Measurements from ENCODE around the gene UNC13D.

Gene UNC13D

GRCh38 chr17:75834279-75834920, 9.8 kb downstream of the UNC13D start:
- DNase-seq (ENCODE audit: low spot score): no peak

GRCh38 chr17:75832652-75833400, 11.4 kb downstream of the UNC13D start:
- DNase-seq (ENCODE audit: low spot score): no peak

- DNase-seq (ENCODE audit: low spot score): peak; percentile 44
Observed at GRCh38 chr17:75832164-75832651, 12.0 kb downstream of the UNC13D start.

GRCh38 chr17:75831032-75831571, 13.1 kb downstream of the UNC13D start:
- no peak for DNase-seq (ENCODE audit: low spot score)

GRCh38 chr17:75830164-75831031, 13.8 kb downstream of the UNC13D start:
- DNase-seq (ENCODE audit: low spot score): no peak

GRCh38 chr17:75829747-75830146, 14.5 kb downstream of the UNC13D start:
- no peak for DNase-seq (ENCODE audit: low spot score)

- no peak for DNase-seq (ENCODE audit: low spot score)
Observed at GRCh38 chr17:75828741-75829140, 15.5 kb downstream of the UNC13D start.

GRCh38 chr17:75828076-75828400, 16.2 kb downstream of the UNC13D start:
- DNase-seq (ENCODE audit: low spot score): peak; percentile 40

- DNase-seq (ENCODE audit: low spot score): peak; percentile 72
Observed at GRCh38 chr17:75827308-75828075, 16.7 kb downstream of the UNC13D start.

- no peak for DNase-seq (ENCODE audit: low spot score)
Observed at GRCh38 chr17:75826561-75827307, 17.5 kb downstream of the UNC13D start.

GRCh38 chr17:75825748-75826370, 18.3 kb downstream of the UNC13D start:
- no peak for DNase-seq (ENCODE audit: low spot score)

GRCh38 chr17:75825149-75825552, 19.1 kb downstream of the UNC13D start:
- no peak for DNase-seq (ENCODE audit: low spot score)

GRCh38 chr17:75824666-75825065, 19.5 kb downstream of the UNC13D start:
- DNase-seq (ENCODE audit: low spot score): no peak

GRCh38 chr17:75824050-75824552, 20.1 kb downstream of the UNC13D start:
- DNase-seq (ENCODE audit: low spot score): no peak

- no peak for DNase-seq (ENCODE audit: low spot score)
Observed at GRCh38 chr17:75823257-75824041, 20.8 kb downstream of the UNC13D start.

GRCh38 chr17:75822800-75823166, 21.4 kb downstream of the UNC13D start:
- DNase-seq (ENCODE audit: low spot score): no peak

GRCh38 chr17:75822119-75822799, 21.9 kb downstream of the UNC13D start:
- DNase-seq (ENCODE audit: low spot score): no peak

- no peak for DNase-seq (ENCODE audit: low spot score)
Observed at GRCh38 chr17:75821552-75821951, 22.7 kb downstream of the UNC13D start.
